ENCODE data around the gene SLC9B1.
A peak's percentile ranks its signal among the peaks of the same experiment; 100 is the strongest.

The SLC9B1 gene

DNA sequence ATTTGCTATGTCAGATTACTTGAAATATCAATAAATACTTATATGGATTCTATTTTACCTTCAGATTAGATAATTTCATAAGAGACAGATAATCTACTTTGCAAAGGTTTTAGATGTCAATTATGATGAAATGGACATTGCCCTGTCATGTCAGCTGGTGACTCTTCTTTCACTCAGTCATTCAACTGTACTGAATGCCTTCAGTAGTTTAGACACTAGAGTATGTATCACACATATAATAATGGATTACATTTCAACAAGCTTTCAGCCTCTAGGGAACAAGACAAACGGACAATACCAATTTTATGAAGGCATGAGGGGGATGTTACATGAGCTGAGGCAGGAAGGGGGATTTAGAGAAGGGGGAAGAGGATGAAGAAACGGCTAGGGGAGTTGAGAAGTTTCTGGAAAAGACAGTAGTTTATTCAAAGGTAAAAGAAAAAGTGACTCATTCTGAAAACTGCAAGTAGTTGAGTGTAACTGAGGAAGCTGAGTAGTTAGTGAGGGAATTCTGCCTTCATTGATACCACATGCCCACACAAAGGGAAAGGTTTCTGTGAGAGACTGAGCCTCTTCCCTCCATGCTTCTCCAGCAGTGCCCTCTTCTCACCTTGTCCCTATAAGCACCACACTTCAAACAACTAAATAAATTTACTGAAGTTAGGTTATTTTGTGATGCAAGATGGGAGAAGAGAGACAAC is 31.4 kb upstream of the SLC9B1 start:
- H3K79me2 ChIP-seq (ENCODE audit: insufficient read depth, low read length) = no peaks in the 10 kb centered on the region
- H3K27me3 ChIP-seq (ENCODE audit: low read length) = no peaks in the 10 kb centered on the region
- no peak overlapping the region for H3K4me3 ChIP-seq (ENCODE audit: insufficient read depth, low read length, poor library complexity, severe bottlenecking)
- no peaks in the 10 kb centered on the region for H3F3A ChIP-seq (ENCODE audit: insufficient read depth)
- H3K4me2 ChIP-seq (ENCODE audit: low read depth, low read length, poor library complexity, severe bottlenecking) = no peak overlapping the region
- H2AFZ ChIP-seq (ENCODE audit: low read depth, low read length, severe bottlenecking) = no peak overlapping the region
- H3K36me3 ChIP-seq (ENCODE audit: low read length) = no peaks in the 10 kb centered on the region
- TF ChIP-seq, protein P1, sequence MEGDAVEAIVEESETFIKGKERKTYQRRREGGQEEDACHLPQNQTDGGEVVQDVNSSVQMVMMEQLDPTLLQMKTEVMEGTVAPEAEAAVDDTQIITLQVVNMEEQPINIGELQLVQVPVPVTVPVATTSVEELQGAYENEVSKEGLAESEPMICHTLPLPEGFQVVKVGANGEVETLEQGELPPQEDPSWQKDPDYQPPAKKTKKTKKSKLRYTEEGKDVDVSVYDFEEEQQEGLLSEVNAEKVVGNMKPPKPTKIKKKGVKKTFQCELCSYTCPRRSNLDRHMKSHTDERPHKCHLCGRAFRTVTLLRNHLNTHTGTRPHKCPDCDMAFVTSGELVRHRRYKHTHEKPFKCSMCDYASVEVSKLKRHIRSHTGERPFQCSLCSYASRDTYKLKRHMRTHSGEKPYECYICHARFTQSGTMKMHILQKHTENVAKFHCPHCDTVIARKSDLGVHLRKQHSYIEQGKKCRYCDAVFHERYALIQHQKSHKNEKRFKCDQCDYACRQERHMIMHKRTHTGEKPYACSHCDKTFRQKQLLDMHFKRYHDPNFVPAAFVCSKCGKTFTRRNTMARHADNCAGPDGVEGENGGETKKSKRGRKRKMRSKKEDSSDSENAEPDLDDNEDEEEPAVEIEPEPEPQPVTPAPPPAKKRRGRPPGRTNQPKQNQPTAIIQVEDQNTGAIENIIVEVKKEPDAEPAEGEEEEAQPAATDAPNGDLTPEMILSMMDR (IDR thresholded peaks at IDR 0.05; ENCODE audit: insufficient read depth, low read length, poor library complexity, severe bottlenecking) = no peak
- no peak for TF ChIP-seq EZH2phosphoT487 (conservative IDR thresholded peaks at IDR 0.05; ENCODE audit: low read length)
- no peaks in the 10 kb centered on the region for H3K9me3 ChIP-seq (ENCODE audit: insufficient read depth, low read length)
- H3K9ac ChIP-seq (ENCODE audit: low read length) = no peak overlapping the region
- no peak overlapping the region for H3K27ac ChIP-seq (ENCODE audit: low read depth, low read length)
- no peaks in the 10 kb centered on the region for H4K20me1 ChIP-seq (ENCODE audit: low read depth, low read length)
- no peaks in the 10 kb centered on the region for H3K9me2 ChIP-seq (replicated peaks; ENCODE audit: insufficient read depth, low read length)

DNA sequence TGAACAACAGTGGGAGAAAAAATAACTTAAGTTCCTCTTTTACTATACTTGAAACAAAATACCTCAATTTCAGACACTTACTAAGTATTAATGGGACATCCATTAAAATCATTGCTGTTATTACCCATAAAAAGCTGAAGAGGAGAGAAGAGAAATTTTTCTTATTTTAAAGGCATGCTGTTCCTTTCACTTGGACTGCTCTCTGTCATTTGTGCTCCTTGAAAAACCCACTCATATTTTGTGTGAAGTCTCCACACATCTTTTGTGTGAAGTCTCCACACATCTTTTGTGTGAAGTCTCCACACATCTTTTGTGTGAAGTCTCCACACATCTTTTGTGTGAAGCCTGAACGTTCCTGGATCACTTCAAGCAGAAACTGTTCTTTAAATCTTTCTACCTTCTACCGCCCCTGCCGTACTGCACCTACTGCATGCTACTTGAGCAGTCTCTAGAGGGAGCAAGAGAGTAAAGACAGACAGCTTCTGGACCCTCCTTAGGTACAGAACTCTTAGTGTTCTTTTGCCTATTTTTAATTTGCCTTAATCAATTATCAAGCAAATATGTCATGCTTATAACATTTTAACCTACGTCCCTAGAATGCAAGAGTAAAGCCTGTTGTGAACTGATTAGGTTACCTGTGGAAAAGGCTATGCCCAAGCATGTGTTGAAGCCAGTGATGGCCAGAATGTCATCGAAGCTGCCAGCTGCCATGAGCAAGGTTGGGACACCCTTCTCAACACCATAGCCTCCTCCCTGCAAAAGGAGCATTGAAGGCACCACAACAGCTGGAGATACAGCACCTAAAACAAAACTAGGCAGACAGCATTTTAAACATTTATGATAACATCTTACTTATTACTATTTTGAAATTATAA is 27.1 kb upstream of the SLC9B1 start:
- TF ChIP-seq EZH2phosphoT487 (conservative IDR thresholded peaks at IDR 0.05; ENCODE audit: low read length) = no peak
- TF ChIP-seq, protein P1 (IDR thresholded peaks at IDR 0.05; ENCODE audit: insufficient read depth, low read length, poor library complexity, severe bottlenecking) = peak; percentile 42
- no peaks in the 10 kb centered on the region for H3F3A ChIP-seq (ENCODE audit: insufficient read depth)
- H3K9me2 ChIP-seq (replicated peaks; ENCODE audit: insufficient read depth, low read length) = no peaks in the 10 kb centered on the region
- peak overlapping the region; percentile 66 for H2AFZ ChIP-seq (ENCODE audit: low read depth, low read length, severe bottlenecking)
- no peak overlapping the region for H3K4me3 ChIP-seq (ENCODE audit: insufficient read depth, low read length, poor library complexity, severe bottlenecking)
- no peaks in the 10 kb centered on the region for H3K79me2 ChIP-seq (ENCODE audit: insufficient read depth, low read length)
- H3K9ac ChIP-seq (ENCODE audit: low read length) = no peak overlapping the region
- H4K20me1 ChIP-seq (ENCODE audit: low read depth, low read length) = no peaks in the 10 kb centered on the region
- no peak overlapping the region for H3K27ac ChIP-seq (ENCODE audit: low read depth, low read length)
- H3K36me3 ChIP-seq (ENCODE audit: low read length) = no peaks in the 10 kb centered on the region
- no peaks in the 10 kb centered on the region for H3K9me3 ChIP-seq (ENCODE audit: insufficient read depth, low read length)
- peak overlapping the region; percentile 18 for H3K4me2 ChIP-seq (ENCODE audit: low read depth, low read length, poor library complexity, severe bottlenecking)
- no peaks in the 10 kb centered on the region for H3K27me3 ChIP-seq (ENCODE audit: low read length)

DNA sequence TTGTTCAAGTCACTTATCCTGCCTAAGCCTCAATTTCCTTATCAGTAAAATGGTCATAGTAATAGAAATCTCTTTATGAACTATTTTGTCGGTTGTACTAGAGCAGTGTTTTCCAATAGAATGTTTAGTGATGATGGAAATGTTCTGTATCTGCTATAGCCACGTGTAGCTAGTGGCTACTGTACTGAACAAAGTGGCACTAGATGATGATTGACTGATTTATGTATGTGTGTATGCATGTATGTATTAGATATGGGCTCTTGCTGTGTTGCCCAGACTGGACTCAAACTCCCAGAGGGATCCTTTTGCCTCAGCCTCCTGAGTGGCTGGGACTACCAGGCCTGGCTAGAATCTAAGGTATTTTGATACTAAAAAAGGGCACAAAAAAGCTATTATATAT is 24.7 kb upstream of the SLC9B1 start:
- no peaks in the 10 kb centered on the region for H3K27me3 ChIP-seq (ENCODE audit: low read length)
- H3K9me3 ChIP-seq (ENCODE audit: insufficient read depth, low read length) = no peaks in the 10 kb centered on the region
- no peak overlapping the region for H2AFZ ChIP-seq (ENCODE audit: low read depth, low read length, severe bottlenecking)
- no peaks in the 10 kb centered on the region for H3K36me3 ChIP-seq (ENCODE audit: low read length)
- no peak overlapping the region for H3K4me2 ChIP-seq (ENCODE audit: low read depth, low read length, poor library complexity, severe bottlenecking)
- H3K9ac ChIP-seq (ENCODE audit: low read length) = no peak overlapping the region
- TF ChIP-seq, protein P1 (IDR thresholded peaks at IDR 0.05; ENCODE audit: insufficient read depth, low read length, poor library complexity, severe bottlenecking) = no peak
- no peak for TF ChIP-seq EZH2phosphoT487 (conservative IDR thresholded peaks at IDR 0.05; ENCODE audit: low read length)
- no peaks in the 10 kb centered on the region for H3K9me2 ChIP-seq (replicated peaks; ENCODE audit: insufficient read depth, low read length)
- no peaks in the 10 kb centered on the region for H3K79me2 ChIP-seq (ENCODE audit: insufficient read depth, low read length)
- H4K20me1 ChIP-seq (ENCODE audit: low read depth, low read length) = no peaks in the 10 kb centered on the region
- no peaks in the 10 kb centered on the region for H3F3A ChIP-seq (ENCODE audit: insufficient read depth)
- no peak overlapping the region for H3K27ac ChIP-seq (ENCODE audit: low read depth, low read length)
- H3K4me3 ChIP-seq (ENCODE audit: insufficient read depth, low read length, poor library complexity, severe bottlenecking) = no peak overlapping the region
